HepG2 (cell line): ENCODE measurements around the gene CIAPIN1. TPM values are rescaled to one million over a fixed set of nuclear protein-coding genes. Genes with fewer than 3 reads are reported as not detected.

Experiments used
- ETV5 ChIP-seq: IDR thresholded peaks from 2 replicates; pipeline ENCODE4 v1.6.1; 2018; ENCODE audit warnings: missing biosample characterization, missing genetic modification reagents, inconsistent platforms, borderline replicate concordance
- GABPA ChIP-seq, 2 experiments: IDR thresholded peaks; 2 replicates each; pipeline ENCODE4 v1.6.1; 2011 to 2016; ENCODE audit warnings: low read depth in 2 of 2, low read length in 1 of 2, missing biosample characterization in 1 of 2, missing genetic modification characterization in 1 of 2
- HNRNPK ChIP-seq: fragments of 200-400 bp; formaldehyde crosslinking; IDR thresholded peaks from 2 replicates; pipeline ENCODE4 v1.6.1; 2018; ENCODE audit warnings: low read length, low read depth, moderate library complexity, mild to moderate bottlenecking; ENCODE audit not compliant: poor library complexity, severe bottlenecking
- HOMEZ ChIP-seq: IDR thresholded peaks from 2 replicates; pipeline ENCODE4 v1.6.1; 2016; ENCODE audit warnings: low read depth
- IKZF4 ChIP-seq: sonication (generic); formaldehyde crosslinking; IDR thresholded peaks from 2 replicates; pipeline ENCODE4 v1.5.1; 2020; ENCODE audit warnings: borderline replicate concordance, mild to moderate bottlenecking, low read depth, missing genetic modification reagents; ENCODE audit errors: not compliant biosample characterization
- KLF16 ChIP-seq, 2 experiments: sonication (generic) in 1 of 2; formaldehyde crosslinking in 1 of 2; IDR thresholded peaks; 2 replicates each; pipeline versions ENCODE4 v1.6.1 to v1.8.0; 2016 to 2023; ENCODE audit warnings: missing genetic modification reagents in 2 of 2, missing compliant biosample characterization in 1 of 2
- MAF1 ChIP-seq: sonication (generic); formaldehyde crosslinking; IDR thresholded peaks from 2 replicates; pipeline ENCODE4 v1.5.0; 2020; ENCODE audit warnings: missing genetic modification reagents, borderline replicate concordance
- MED8 ChIP-seq: sonication (generic); formaldehyde crosslinking; IDR thresholded peaks from 2 replicates; pipeline ENCODE4 v1.8.1; 2023; ENCODE audit warnings: mild to moderate bottlenecking, missing genetic modification reagents; ENCODE audit not compliant: insufficient replicate concordance
- MYC ChIP-seq: sonication (generic); formaldehyde crosslinking; IDR thresholded peaks from 2 replicates; pipeline ENCODE4 v1.9.0; 2021; ENCODE audit warnings: missing genetic modification reagents, borderline replicate concordance
- PAX8 ChIP-seq: sonication (generic); formaldehyde crosslinking; IDR thresholded peaks from 2 replicates; pipeline ENCODE4 v1.8.0; 2022; ENCODE audit warnings: mild to moderate bottlenecking, missing genetic modification reagents, borderline replicate concordance
- TBP ChIP-seq: sonication (generic); formaldehyde crosslinking; IDR thresholded peaks from 2 replicates; pipeline ENCODE4 v1.5.0; 2020; ENCODE audit warnings: missing genetic modification reagents
- TEAD3 ChIP-seq: optimal IDR thresholded peaks from 2 replicates; pipeline ENCODE3; 2016; ENCODE audit warnings: borderline replicate concordance
- TOPORS ChIP-seq: sonication (generic); formaldehyde crosslinking; IDR thresholded peaks from 2 replicates; pipeline ENCODE4 v1.8.0; 2023; ENCODE audit warnings: mild to moderate bottlenecking, missing genetic modification reagents
- ZNF232 ChIP-seq: sonication (generic); formaldehyde crosslinking; IDR thresholded peaks from 2 replicates; pipeline ENCODE4 v1.4.0; 2020; ENCODE audit warnings: missing genetic modification reagents, borderline replicate concordance
- ZNF382 ChIP-seq: sonication (generic); formaldehyde crosslinking; IDR thresholded peaks from 2 replicates; pipeline ENCODE4 v1.5.0; 2020; ENCODE audit warnings: missing genetic modification reagents, mild to moderate bottlenecking, borderline replicate concordance
- ZNF569 ChIP-seq: sonication (generic); formaldehyde crosslinking; IDR thresholded peaks from 2 replicates; pipeline ENCODE4 v1.5.0; 2020; ENCODE audit warnings: mild to moderate bottlenecking, missing genetic modification reagents, moderate library complexity, borderline replicate concordance
- ZNF788 ChIP-seq: sonication (generic); formaldehyde crosslinking; IDR thresholded peaks from 2 replicates; pipeline ENCODE4 v1.5.0; 2020; ENCODE audit warnings: mild to moderate bottlenecking, missing genetic modification reagents, borderline replicate concordance
- ZNF891 ChIP-seq: sonication (generic); formaldehyde crosslinking; IDR thresholded peaks from 2 replicates; pipeline ENCODE4 v1.5.0; 2020; ENCODE audit warnings: mild to moderate bottlenecking, missing genetic modification reagents
- polyA plus RNA-seq, 8 experiments: library from polyadenylated mRNA; depleted of rRNA in 3 of 8; stranded (reverse) in 7 of 8; unstranded in 1 of 8; fragments of >200 nt; fragmentation: Illumina TruSeq in 4 of 8; extraction: Trizol in 4 of 8; gene quantifications; 2 replicates each; pipeline versions ENCODE4 v1.2.1 to v1.2.3, GENCODE V29; 2011 to 2016; ENCODE audit warnings: low read depth in 4 of 8, missing spikeins in 1 of 8, mixed read lengths in 1 of 8; ENCODE audit not compliant: insufficient read depth in 1 of 8
- total RNA-seq, 5 experiments: library from RNA; depleted of rRNA; stranded (reverse); fragments of >200 nt; fragmentation: Illumina TruSeq; extraction: Trizol; gene quantifications; 2 replicates each; pipeline ENCODE4 v1.2.3, GENCODE V29; 2016; ENCODE audit warnings: low read depth in 1 of 5
- TF ChIP-seq, protein P1 (sequence below): IDR thresholded peaks from 2 replicates; pipeline ENCODE4 v1.6.1; 2016; ENCODE audit warnings: mild to moderate bottlenecking
- TF ChIP-seq, protein P2 (sequence below): sonication (generic); formaldehyde crosslinking; IDR thresholded peaks from 2 replicates; pipeline ENCODE4 v1.5.0; 2020; ENCODE audit warnings: mild to moderate bottlenecking, missing genetic modification reagents
- TF ChIP-seq, protein P3 (sequence below): sonication (generic); formaldehyde crosslinking; IDR thresholded peaks from 2 replicates; pipeline ENCODE4 v1.8.0; 2022; ENCODE audit warnings: low read depth, missing genetic modification reagents

The CIAPIN1 gene
- total and polyA plus RNA-seq, 2 of the 13 experiments (the other 11 are each of a cell fraction or from before 2014, with no cell fraction given), result 69.3 to 89.7 TPM

DNA sequence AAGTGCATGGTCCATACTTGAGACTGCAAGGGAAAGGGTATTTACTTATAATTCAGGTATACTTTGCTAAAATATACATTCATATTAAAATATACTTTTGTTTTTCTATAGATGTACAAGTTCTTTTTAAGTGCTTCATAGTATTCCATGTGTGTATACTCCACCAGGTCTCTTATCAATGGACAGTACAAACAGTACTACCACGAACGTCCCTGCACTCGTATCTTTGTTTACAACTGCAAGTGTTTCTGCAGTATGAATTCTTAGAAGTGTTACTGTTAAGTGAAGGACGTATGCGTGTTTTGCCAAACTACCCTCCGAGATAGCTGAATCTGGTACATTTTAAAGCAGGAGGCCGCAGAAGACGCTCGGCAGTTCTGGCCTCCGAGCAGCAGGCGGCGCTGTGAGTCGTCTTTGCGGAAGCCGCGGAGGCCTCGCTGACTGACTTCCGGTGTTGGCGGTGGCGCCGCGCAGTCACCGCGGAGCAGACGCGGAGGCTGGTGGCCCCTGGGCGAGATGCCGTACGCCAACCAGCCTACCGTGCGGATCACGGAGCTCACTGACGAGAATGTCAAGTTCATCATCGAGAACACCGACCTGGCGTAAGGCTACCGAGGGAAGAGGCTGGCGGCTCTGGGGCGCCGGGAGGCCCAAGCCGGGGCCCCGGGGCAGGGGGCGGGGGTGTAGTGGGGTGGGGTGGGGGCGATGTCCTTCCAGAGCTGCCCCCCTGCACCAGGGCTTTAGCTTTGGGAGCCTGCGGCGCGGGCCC, 15.2 kb upstream of the CIAPIN1 start, which contains the start of gene POLR2C (continued):
- TF ChIP-seq, protein P1, sequence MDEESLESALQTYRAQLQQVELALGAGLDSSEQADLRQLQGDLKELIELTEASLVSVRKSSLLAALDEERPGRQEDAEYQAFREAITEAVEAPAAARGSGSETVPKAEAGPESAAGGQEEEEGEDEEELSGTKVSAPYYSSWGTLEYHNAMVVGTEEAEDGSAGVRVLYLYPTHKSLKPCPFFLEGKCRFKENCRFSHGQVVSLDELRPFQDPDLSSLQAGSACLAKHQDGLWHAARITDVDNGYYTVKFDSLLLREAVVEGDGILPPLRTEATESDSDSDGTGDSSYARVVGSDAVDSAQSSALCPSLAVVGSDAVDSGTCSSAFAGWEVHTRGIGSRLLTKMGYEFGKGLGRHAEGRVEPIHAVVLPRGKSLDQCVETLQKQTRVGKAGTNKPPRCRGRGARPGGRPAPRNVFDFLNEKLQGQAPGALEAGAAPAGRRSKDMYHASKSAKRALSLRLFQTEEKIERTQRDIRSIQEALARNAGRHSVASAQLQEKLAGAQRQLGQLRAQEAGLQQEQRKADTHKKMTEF (CRISPR knock-in tag), result peak; percentile 97
- TF ChIP-seq ZNF788 (CRISPR knock-in tag), result peak; percentile 96; the same call in 1 of the 2 replicates
- TF ChIP-seq ZNF891 (CRISPR knock-in tag), result peak; percentile 94
- no peak for TF ChIP-seq IKZF4 (CRISPR knock-in tag)
- peak; percentile 84 for TF ChIP-seq TEAD3 (CRISPR knock-in tag)
- TF ChIP-seq ZNF382, result no peak
- TF ChIP-seq ZNF569, result no peak
- TF ChIP-seq, protein P2, sequence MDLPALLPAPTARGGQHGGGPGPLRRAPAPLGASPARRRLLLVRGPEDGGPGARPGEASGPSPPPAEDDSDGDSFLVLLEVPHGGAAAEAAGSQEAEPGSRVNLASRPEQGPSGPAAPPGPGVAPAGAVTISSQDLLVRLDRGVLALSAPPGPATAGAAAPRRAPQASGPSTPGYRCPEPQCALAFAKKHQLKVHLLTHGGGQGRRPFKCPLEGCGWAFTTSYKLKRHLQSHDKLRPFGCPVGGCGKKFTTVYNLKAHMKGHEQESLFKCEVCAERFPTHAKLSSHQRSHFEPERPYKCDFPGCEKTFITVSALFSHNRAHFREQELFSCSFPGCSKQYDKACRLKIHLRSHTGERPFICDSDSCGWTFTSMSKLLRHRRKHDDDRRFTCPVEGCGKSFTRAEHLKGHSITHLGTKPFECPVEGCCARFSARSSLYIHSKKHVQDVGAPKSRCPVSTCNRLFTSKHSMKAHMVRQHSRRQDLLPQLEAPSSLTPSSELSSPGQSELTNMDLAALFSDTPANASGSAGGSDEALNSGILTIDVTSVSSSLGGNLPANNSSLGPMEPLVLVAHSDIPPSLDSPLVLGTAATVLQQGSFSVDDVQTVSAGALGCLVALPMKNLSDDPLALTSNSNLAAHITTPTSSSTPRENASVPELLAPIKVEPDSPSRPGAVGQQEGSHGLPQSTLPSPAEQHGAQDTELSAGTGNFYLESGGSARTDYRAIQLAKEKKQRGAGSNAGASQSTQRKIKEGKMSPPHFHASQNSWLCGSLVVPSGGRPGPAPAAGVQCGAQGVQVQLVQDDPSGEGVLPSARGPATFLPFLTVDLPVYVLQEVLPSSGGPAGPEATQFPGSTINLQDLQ (CRISPR knock-in tag), result peak; percentile 64; the same call in 1 of the 2 replicates
- TF ChIP-seq TOPORS (CRISPR knock-in tag), result peak; percentile 80
- TF ChIP-seq HNRNPK, result no peak
- TF ChIP-seq MYC, result peak; percentile 94; the same call in 1 of the 2 replicates
- peak; percentile 81; the same call in 1 of the 2 replicates for TF ChIP-seq TBP (CRISPR knock-in tag)
- TF ChIP-seq, protein P3, sequence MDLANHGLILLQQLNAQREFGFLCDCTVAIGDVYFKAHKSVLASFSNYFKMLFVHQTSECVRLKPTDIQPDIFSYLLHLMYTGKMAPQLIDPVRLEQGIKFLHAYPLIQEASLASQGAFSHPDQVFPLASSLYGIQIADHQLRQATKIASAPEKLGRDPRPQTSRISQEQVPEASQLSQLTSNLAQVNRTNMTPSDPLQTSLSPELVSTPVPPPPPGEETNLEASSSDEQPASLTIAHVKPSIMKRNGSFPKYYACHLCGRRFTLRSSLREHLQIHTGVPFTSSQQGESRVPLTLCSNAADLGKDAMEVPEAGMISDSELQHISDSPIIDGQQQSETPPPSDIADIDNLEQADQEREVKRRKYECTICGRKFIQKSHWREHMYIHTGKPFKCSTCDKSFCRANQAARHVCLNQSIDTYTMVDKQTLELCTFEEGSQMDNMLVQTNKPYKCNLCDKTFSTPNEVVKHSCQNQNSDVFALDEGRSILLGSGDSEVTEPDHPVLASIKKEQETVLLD (CRISPR knock-in tag), result peak; percentile 72; the same call in 1 of the 2 replicates
- peak; percentile 95 for TF ChIP-seq GABPA (IDR thresholded peaks at IDR 0.05; ENCODE audit: low read depth, low read length)
- TF ChIP-seq GABPA (CRISPR knock-in tag; IDR thresholded peaks at IDR 0.05; ENCODE audit: low read depth), result peak; percentile 99
- TF ChIP-seq PAX8 (CRISPR knock-in tag), result 0 out of 2 replicates have a peak, but pooled peaks have one; percentile 56
- TF ChIP-seq MED8 (CRISPR knock-in tag), result peak; percentile 90
- peak; percentile 92 for TF ChIP-seq MAF1 (CRISPR knock-in tag)
- peak in 1 of 2 experiments; percentile 97; a peak in 2 of 4 replicates for TF ChIP-seq KLF16 (CRISPR knock-in tag; IDR thresholded peaks at IDR 0.05)
- peak; percentile 73; the same call in 1 of the 2 replicates for TF ChIP-seq HOMEZ (CRISPR knock-in tag)
- TF ChIP-seq ZNF232 (CRISPR knock-in tag), result peak; percentile 87; the same call in 1 of the 2 replicates
- TF ChIP-seq ETV5 (CRISPR knock-in tag), result peak; percentile 97
